ENCODE data around the gene TBC1D32.
"Not testable (repeated sequence)": the region's sequence is repeated elsewhere in the genome, so short reads cannot be mapped to it uniquely, and the experiment has no call there.

TBC1D32 gene

DNA sequence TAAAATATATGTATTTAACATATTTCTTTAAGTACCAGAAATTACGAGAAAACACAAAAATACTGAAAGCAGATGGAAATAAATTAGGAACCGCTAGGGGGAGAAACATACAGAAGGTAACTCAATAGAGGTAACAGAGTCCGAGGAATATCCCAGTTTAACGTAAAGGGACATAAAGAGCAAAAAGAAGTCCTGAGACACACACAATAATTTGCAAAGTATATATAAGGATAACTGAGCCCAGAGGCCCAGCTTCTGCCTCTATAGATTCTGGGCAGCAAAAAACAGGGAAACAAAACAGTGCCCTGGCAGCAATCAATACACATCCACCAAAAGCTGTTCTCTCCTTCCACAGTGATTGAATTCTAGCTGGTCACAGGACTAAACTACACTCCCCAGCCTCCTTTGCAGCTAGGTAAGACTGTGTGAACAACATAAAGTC, 15.1 kb downstream of the TBC1D32 start:
- DNase-seq: no peak

DNA sequence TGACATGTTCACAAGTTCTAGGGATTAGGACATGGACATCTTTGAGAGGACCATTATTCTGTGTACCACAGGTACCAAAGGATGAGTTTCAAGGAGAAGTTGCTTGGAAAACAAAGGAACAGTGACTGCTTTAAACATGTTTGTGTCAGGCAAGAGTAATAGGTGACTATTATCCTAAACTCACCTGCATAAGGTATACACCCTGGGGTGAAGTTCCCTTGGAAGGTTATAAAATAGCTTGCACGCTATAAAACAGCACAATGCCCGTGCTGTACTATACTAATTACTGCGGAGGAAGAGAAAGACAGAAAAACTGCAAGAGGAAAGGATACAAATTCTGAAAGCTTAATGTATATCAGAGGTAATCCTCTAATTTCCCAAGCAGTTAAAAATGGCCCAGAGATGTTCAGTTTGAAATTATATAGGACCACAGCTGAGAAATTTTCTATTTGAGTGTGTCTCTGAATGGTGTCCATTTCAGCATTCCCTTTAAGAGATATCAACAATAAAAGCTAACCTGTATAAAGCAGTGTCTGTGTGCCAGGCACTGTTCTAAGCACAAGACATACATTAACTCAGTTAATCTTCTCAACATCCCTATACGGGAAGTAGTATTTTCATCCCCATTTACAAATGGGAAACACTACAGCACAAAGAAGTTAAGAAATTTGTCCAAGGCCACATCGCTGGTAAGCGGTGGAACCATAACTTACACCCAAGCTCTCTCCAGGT, 19.7 kb downstream of the TBC1D32 start:
- no peak for DNase-seq

DNA sequence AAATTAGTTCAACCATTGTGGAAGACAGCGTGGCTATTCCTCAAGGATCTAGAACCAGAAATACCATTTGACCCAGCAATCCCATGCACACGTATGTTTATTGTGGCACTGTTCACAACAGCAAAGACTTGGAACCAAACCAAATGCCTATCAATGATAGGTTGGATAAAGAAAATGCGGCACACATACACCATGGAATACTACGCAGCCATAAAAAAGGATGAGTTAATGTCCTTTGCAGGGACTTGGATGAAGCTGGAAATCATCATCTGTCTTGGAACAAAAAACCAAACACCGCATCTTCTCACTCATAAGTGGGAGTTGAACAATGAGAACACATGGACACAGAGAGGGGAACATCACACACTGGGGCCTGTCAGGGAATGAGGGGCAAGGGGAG, 22.5 kb downstream of the TBC1D32 start:
- not testable (repeated sequence) for DNase-seq

DNA sequence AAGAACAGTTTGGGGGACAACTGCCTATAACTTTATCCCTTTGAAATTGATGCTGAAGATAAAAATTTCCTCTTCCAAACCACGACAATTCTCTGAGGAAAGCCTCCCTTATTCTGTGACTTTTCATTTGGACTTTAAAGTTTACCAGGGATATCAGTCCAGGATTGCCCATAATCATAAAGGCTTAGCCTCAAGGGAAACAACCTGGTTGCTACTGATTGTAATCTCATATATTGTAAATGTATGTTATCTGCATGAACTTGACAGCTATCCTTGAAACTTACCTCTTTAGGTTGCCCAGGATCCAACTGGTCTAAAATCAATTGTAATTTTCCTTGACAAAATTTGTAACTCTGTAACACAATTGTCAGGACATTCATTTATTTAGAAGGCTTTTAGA, 23.8 kb downstream of the TBC1D32 start:
- DNase-seq: no peak

DNA sequence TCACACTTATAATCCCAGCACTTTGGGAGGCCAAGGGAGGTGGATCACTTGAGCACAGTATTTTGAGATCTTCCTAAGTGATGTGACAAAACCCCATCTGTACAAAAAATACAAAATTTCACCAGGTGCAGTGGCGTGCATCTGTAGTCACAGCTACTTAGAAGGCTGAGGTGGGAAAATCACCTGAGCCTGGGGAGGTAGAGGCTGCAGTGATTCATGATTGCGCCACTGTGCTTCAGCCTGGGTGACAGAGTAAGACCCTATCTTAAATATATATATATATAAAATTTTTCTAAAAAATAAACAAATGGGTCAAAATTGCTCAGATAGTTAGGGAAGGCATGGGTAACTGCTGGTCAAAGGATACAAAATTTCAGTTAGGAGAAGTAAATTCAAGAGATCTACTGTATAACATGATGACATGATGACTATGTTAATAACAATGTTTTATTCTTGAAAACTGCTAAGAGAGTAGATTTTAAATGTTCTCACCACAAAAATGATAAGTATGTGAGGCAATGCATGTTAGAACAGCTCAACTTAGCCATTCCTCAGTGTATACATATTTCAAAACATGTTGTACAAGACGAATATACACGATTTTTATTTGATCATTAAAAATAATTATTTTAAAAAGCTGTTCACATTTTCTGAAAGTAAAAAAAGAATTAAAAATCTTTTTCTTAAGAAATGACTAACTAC, 24.4 kb downstream of the TBC1D32 start:
- DNase-seq: no peak

DNA sequence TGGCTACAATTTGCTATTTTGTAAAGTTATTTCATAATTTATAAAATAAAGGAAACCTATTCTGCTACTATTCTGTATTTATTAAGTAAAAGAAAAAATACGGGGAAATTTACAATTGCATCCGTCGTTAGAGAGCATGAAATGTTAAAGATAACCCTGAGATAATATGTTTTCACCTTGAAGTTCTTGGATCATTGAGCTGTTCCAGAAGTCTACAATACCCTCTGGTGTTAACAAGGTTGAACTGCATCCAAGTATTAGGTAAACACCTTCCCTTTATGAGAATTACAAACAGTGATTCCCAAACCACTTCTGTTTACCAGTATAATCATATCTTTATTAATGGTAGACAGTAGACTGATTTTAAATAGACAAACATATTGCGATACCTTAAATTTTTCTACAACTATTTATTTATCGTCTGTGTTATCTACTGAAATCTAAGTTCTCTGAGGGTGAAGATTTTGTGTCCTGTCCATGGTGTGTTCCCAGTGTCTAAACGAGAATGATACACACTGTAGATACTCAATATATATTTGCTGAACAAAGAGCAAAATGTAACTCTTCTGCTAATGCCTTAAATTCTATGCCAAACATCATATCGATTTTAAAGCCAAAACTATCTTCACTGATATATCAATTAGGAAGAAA, 28.2 kb downstream of the TBC1D32 start:
- DNase-seq: peak; percentile 21

DNA sequence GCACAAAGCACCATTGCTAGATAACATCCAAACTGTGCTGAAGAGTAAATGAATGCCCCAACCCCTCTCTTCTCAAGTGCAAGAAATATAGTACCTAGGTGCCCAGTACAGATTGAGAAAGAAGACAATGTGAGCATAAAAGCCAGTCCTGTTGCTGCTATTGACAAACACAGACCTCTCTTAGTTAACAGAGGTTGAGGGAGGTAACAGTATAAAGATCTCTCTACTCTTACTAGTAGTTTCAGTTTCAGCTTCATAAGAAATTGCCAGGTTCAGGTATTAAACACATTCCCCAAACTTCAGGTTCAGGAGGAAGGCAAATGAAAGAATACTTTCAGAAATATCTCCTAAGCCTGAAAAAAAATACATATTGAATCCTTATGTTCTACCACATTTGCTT, 31.4 kb downstream of the TBC1D32 start:
- DNase-seq: no peak

DNA sequence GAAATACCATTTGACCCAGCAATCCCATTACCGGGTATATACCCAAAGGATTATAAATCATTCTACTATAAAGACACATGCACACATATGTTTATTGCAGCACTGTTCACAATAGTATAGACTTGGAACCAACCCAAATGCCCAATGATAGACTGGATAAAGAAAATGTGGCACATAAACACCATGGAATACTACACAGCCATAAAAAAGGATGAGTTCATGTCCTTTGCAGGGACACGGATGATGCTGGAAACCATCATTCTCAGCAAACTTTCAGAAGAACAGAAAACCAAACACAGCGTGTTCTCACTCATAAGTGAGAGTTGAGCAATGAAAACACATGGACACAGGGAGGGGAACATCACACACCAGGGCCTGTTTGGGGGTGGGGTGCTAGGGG, 33.1 kb downstream of the TBC1D32 start:
- not testable (repeated sequence) for DNase-seq

DNA sequence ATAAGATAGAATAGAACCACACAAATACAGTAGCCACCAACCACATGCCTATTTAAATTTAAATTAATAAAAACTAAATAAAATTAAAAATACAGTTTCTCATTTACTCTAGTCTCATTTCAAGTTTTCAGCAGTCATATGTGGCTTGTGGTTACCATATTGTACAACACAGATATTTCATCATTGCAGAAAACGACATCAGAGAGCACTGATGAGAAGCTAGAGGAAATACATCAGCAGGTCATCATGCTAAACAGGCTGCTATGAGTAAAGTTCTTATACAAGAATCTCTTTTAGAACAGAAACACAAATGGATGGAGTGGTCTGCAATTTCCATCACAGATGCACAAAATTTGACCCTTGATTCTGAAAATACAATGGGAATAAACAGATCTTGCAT, 36.6 kb downstream of the TBC1D32 start:
- no peak for DNase-seq

DNA sequence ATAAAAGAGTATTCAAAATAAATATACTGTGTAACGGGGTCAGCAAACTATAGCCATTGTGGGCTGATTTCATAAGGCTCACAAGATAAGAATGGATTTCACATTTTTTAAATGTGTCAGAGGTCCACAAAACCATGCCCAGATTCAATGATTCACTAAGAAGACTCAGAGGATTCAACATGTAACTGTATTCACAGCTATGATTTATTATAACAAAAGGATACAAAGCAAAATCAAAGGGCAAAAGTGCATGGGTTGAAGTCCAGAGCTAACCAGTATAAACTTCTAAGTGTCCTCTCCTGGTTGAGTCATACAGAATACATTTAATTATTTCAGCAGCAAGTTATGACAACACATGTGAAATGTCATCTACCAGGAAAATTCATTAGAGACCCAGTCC, 49.2 kb downstream of the TBC1D32 start:
- DNase-seq: no peak

DNA sequence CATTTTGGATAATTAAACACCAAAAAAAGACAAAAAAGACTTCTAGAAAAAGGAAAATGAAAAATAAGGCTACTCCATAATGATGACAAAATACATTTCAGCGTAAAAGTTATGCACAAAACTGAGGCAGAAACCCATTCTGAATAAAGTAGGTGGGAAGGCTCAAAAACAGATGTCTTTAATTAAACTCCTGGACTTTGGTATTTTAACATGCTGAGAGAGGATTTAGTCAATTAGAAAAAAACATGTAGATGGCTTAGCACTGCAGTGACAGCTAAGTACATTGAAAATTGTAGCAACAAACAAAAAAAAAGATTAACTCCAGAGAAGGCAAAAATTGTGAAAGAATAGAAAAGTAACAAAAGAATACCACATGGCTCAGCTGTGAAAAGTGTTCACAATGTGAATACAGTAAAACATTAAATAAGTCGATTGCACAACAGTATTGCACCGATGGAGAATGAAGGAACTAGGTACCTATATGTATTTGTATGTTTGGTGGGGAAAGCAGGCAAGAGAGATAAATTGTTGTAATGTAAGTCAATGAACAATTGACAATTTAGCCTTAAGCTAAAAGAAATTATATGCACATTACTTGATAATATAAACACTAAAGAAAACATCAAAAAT, 59.5 kb downstream of the TBC1D32 start:
- no peak for DNase-seq

DNA sequence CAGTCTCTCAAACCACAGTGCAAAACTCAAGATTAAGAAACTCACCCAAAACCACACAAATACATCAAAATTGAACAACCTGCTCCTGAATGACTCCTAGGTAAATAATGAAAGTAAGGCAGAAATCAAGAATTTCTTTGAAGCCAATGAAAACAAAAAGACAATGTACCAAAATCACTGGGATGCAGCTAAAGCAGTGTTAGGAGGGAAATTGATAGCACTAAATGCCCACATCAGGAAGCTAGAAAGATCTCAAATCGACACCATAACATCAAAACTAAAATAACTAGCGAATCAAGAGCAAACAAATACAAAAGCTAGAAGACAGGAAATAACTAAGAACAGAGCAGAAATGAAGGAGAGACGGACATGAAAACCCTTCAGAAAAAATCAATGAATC, 70.5 kb downstream of the TBC1D32 start:
- DNase-seq: no peak

DNA sequence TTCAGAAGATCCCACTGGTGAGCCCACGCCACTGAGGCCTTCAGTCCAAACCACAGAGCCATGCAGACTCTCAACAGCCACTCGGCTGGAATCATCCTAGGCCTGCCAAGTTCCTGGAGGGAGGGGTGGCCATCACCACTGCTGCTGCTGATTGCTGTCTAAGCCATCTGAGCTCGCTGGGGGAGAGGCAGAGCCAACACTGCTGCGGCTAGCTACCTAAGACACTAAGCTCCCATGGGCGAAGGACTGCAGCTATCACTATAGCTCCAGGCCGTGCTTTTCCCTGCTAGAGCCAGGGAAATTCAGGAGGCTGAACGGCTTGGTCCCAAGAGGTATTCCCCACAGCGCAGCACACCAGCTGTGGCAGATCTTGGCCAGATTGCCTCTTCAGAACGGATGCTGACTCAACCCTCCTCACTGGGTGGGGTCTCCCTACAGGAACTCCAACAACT, 73.6 kb downstream of the TBC1D32 start:
- no peak for DNase-seq

DNA sequence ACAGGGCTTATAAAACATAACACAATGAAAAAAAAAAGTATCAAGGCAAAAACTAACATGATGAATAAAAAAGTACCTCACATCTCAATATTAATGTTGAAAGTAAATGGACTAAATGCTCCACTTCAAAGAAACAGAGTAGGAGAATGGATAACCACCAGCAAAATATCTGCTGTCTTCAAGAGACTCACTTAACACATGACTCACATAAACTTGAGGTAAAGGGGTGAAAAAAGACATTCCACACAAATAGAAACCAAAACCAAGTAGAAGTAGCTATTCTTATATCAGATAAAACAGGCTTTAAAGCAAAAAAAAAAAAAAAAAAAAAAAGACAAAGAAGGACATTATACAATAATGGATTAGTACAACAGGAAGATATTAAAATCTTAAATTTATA, 86.9 kb downstream of the TBC1D32 start:
- DNase-seq: peak; percentile 42

DNA sequence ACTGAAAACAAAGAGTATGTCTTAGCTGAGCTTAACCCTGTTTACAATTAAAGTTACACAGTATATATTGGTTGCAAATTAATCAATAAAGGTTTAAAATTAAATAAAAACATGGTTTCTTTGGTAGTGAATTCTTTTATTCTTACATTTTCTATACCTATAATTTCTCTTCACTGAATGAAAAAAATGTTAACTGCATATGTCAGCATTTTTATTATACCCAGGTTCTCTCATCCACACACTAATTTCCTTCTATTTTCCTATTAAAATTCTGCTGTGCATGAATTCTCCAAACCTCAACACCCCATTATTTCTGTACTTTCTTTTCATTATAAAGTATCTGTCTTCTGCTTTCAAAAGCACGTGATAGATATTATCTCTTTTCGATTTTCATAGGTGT, 91.9 kb downstream of the TBC1D32 start:
- DNase-seq: no peak

DNA sequence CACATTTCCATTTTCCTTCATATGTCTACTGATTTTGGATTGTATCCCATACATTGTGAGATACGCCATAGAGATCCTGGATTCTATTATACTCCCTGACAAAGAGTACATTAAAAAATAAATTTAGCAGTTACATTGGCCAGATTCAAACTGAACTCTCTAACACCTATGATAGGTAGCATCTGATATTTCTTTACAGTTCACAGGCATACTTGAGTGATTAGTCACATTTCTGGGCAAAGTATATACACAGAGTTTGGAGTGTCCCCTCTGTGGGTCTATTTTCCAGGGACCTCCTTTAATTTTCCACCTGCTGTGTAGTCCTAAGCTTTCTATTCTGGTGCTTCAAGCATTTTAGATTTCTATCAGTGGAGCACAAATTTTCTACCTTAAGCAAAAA, 96.4 kb downstream of the TBC1D32 start:
- DNase-seq: no peak

DNA sequence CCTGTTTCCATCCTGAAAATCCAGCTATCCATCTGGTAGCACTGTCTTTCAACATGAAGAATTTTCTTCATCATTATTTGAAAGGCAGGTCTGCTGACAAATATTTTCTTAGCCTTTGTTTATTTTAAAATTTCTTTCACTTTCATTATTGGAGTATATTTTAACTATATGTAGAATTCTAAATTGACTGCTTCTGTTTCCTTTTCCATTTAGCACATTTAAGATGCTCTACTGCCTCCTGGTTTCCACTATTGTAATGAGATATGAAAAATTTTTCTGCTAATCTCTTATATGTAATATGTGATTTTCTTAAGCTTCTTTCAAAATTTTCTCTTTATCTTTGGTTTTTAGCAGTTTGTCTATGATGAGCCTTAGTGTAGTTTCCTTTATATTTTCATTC, 97.3 kb downstream of the TBC1D32 start:
- no peak for DNase-seq

DNA sequence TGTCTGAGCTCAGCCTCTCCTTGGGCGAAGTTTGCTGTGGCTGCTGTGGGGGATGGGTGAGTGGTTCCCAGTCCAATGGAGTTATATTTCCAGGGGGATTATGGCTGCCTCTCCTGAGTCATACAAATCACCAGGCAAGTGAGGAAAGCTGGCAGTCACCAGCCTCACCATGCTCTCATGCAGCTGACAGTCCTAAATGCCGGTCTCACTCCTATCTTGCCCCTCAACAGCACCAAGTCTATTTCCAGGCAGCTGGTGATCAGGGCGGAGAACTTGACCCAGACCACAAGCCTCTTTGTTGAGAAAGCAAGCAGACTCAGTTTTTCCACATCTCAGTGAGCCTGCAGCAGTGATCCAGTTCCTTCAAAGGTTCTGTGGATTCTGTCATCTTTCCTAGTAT, 98.9 kb downstream of the TBC1D32 start:
- DNase-seq: no peak

DNA sequence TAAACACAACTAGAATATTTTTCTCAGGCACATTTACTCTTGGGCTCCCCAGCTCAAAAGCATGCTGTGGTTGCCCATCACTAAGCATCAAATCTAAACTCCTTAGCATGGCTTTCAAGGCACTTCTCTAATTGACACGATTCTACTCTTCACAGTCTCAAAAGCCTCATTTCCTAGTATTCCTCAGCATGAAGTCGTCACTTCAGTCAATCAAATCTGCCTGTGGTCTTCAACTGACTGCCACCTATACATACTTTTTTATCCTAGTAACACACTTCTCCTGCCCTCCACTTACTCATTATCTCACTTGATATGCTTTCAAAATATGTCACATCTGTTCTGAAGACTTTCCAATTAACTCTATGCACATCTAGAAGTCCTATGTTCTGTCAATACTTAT, 110.3 kb downstream of the TBC1D32 start:
- peak; percentile 58 for DNase-seq

DNA sequence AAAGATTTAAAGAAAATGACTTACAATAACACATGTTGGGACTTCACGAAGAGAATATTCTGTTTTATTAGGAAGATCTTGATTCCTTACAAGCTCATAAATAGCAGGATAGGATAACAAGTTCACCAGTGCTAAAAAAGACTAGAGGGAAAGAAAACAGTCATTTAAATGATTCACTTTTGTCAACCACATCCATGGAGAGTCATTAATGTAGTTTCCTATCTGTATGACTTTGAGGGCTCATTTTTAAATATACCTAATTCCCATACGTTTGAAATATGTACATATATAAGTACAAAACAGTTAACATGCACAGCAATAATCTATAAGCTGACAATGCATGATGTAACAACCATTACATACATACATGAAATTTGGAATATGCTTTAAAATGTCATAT, 111.1 kb downstream of the TBC1D32 start:
- DNase-seq: no peak

DNA sequence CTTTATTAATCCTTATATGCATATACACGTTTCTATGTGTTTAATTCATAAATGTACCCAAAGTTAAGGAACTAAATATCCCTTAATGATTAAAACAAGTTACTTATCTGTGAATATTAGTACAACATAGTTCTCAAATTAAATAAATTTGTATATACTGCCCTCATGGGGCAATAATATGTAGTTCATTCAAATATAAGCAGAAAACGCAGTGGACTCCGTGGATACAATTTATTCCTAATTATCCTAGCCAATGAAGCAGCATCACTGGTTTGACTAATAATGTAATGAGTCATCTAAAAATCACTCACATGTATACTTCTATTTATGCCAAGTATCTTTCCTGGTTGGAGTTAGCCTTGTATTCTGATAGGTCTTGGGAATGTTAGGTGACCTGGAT, 111.6 kb downstream of the TBC1D32 start:
- no peak for DNase-seq

DNA sequence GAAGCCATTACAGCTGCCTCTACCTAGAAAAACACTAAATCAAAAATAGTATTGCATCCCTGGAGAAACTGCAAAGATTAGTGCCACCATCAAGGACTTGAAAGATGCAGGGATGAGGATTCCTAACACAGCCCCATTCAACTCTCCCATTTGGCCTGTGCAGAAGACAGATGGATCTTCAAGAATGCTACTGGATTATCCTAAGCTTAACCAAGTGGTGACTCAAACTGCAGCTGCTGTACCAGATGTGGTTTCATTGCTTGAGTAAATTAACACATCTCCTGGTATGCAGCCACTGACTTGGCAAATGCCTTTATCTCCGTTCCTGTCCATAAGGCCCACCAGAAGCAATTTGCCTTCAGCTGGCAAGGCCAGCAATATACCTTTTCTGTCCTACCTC, 117.4 kb downstream of the TBC1D32 start:
- DNase-seq: no peak

DNA sequence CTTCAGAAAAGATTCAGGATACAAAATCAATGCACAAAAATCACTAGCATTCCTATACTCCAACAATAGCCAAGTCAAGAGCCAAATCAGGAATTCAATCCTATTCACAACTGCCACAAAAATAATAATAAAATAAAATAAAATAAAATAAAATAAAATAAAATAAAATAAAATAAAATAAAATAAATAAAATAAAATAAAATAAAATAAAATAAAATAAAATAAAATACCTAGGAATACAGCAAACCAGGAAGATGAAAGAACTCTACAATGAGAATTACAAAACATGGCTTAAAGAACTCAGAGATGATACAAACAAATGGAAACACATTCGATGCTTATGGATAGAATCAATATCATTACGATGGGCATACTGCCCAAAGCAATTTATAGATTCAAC, 120.9 kb downstream of the TBC1D32 start:
- not testable (repeated sequence) for DNase-seq

DNA sequence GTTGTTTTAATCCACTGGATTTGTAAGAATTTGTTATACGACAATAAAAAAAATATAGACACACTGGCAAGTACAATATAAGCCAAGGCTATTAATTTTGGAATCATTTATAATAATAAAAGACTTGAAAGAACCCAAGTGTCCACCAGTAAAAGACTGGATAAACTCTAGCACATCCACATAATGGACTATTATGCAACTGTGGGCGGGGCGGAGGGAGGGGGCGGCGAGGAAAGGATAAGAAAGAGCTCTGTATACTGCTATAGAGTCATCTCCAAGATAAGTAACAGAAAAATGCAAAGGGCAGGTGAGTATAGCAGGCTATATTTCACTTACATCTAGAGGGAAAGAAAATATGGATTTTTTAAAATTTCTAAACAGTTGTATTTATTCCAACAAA, 123.3 kb downstream of the TBC1D32 start:
- no peak for DNase-seq

Measured in activated CD4-positive, alpha-beta T cell treated with anti-CD3 and anti-CD28 coated beads, Interleukin-2, amount 50 U/mL, for 16 hours (primary cell).